ENCODE data around the gene SSR4. TPM values are rescaled to one million over a fixed set of nuclear protein-coding genes. Genes with fewer than 3 reads are reported as not detected.
"Not testable (repeated sequence)": the region's sequence is repeated elsewhere in the genome, so short reads cannot be mapped to it uniquely, and the experiment has no call there.

The SSR4 gene
- total and polyA plus RNA-seq, 12 donors, result 162 to 1,349 (median 366) TPM

GRCh38 chrX:153813161-153813560, 18.7 kb downstream of the SSR4 start:
- Histone ChIP-seq H3K36me3 (replicated peaks in 1 of 2) (no peaks in the 10 kb centered on the region), H3K4me3 (no peak overlapping the region), H3K27ac (no peak overlapping the region), H3K9me3 (replicated peaks in 1 of 3) (no peaks in the 10 kb centered on the region), H3K27me3 (peaks cover 3% of the 10 kb centered on the region), H3K4me1 (replicated peaks in 1 of 2) (no peaks in the 10 kb centered on the region)
- TF ChIP-seq POLR2A (IDR thresholded peaks at IDR 0.05) (no peak), CTCF (IDR thresholded peaks at IDR 0.05) (no peak)
- intact Hi-C loops (cut with DNase I), result no loop called here
- WGBS, 4 donors, result 84 to 94% (median 91%) methylated on average over 5 of the region's 5 CpGs
- DNase-seq, result no peak

GRCh38 chrX:153814591-153815315, 20.3 kb downstream of the SSR4 start:
- Histone ChIP-seq H3K27ac (no peak overlapping the region), H3K9me3 (replicated peaks in 1 of 3) (no peaks in the 10 kb centered on the region), H3K27me3 (peaks cover 11% of the 10 kb centered on the region), H3K4me1 (replicated peaks in 1 of 2) (peaks cover 0 to 6% of the 10 kb centered on the region in 2 donors), H3K36me3 (replicated peaks in 1 of 2) (no peaks in the 10 kb centered on the region), H3K4me3 (no peak overlapping the region)
- TF ChIP-seq CTCF (IDR thresholded peaks at IDR 0.05) (no peak), POLR2A (IDR thresholded peaks at IDR 0.05) (no peak)
- WGBS, 4 donors, result 64 to 81% (median 76%) methylated on average over 5 to 19 of the region's 19 CpGs
- intact Hi-C loops (cut with DNase I), result no loop called here
- no peak for DNase-seq

- H3K27ac ChIP-seq, result no peak overlapping the region
- intact Hi-C loops (cut with DNase I), result no loop called here
- peaks cover 23% of the 10 kb centered on the region for H3K27me3 ChIP-seq
- no peaks in the 10 kb centered on the region for H3K36me3 ChIP-seq (replicated peaks in 1 of 2)
- H3K9me3 ChIP-seq (replicated peaks in 1 of 3), result no peaks in the 10 kb centered on the region
- peaks cover 0 to 6% of the 10 kb centered on the region in 2 donors for H3K4me1 ChIP-seq (replicated peaks in 1 of 2)
- WGBS, 4 donors, result 78 to 86% (median 84%) methylated on average over 11 to 25 of the region's 25 CpGs
- no peak for TF ChIP-seq CTCF (IDR thresholded peaks at IDR 0.05)
- no peak for TF ChIP-seq POLR2A (IDR thresholded peaks at IDR 0.05)
- H3K4me3 ChIP-seq, result no peak overlapping the region
- DNase-seq, result no peak
Observed at GRCh38 chrX:153816831-153817690, 22.6 kb downstream of the SSR4 start.

- H3K27ac ChIP-seq; DNase-seq; H3K36me3 ChIP-seq (replicated peaks in 1 of 2); H3K4me3 ChIP-seq; intact Hi-C loops (cut with DNase I); H3K9me3 ChIP-seq (replicated peaks in 1 of 3); H3K4me1 ChIP-seq (replicated peaks in 1 of 2): not testable (repeated sequence)
- 81 to 86% (median 85%) methylated on average over 6 to 9 of the region's 9 CpGs for WGBS, 4 donors
- H3K27me3 ChIP-seq, result peaks cover 23% of the 10 kb centered on the region
Observed at GRCh38 chrX:153818064-153818463, 23.6 kb downstream of the SSR4 start.

Measured in adrenal gland (tissue), 12 donors.